K562 (cell line): ENCODE results near the gene ZNF785. TPM values are rescaled to one million over a fixed set of nuclear protein-coding genes. Genes with fewer than 3 reads are reported as not detected.

Experiments
- ATAC-seq: fragments of 200-7000 bp; cut with Tn5 transposase; 3 replicates; pipeline ENCODE4 v1.9.1; 2020; ENCODE audit warnings: moderate library complexity
- Bru-seq: library from RNA; stranded (reverse); fragments of 400-500 nt; gene quantifications from one replicate; lab custom pipeline; 2021; lab: Mats Ljungman, UMichigan
- BruChase-seq, 2 experiments: library from RNA; stranded (reverse); fragments of 400-500 nt; gene quantifications; one replicate each; lab custom pipeline; 2021; lab: Mats Ljungman, UMichigan
- BruUV-seq: library from RNA; stranded (reverse); fragments of 400-500 nt; replicated peaks from 2 replicates; lab custom pipeline; 2021; lab: Mats Ljungman, UMichigan
- CTCF ChIA-PET: fragments of 300-600 bp; formaldehyde crosslinking; extraction: SDS; loops from one replicate; lab custom pipeline; 2021; ENCODE audit warnings: low intra/inter-chr PET ratio; lab: Yijun Ruan, JAX
- POLR2A ChIA-PET: fragments of 300-600, 350-650 bp; sonication (Branson Sonifier 250); formaldehyde crosslinking; extraction: SDS; loops from one replicate; lab custom pipeline; 2021; ENCODE audit warnings: antibody characterized with exemption, inconsistent platforms; lab: Yijun Ruan, JAX
- DNase-seq, 4 experiments: peaks; one replicate each; pipeline versions ENCODE4 v3.0.0 to v3.0.0-alpha.2; 2011 to 2018; ENCODE audit warnings: low spot score in 3 of 4, mixed read lengths in 3 of 4; ENCODE audit errors: extremely low read depth in 1 of 4
- FAIRE-seq: peaks from 2 replicates; lab custom pipeline; 2011; peaks lifted over from hg19 to GRCh38; lab: Jason Lieb, UNC
- H2AFZ ChIP-seq: 2 replicates; pipeline ENCODE4 v1.6.0; 2011; ENCODE audit warnings: low read depth, low read length, control low read depth, inconsistent platforms
- H3K27ac ChIP-seq: fragments of 200-600 bp; 3 replicates; pipeline ENCODE4 v1.8.0; 2011; ENCODE audit warnings: low read depth, mild to moderate bottlenecking, control low read depth, inconsistent platforms, low read length, moderate library complexity, mixed read lengths; ENCODE audit errors: extremely low read depth
- H3K27me3 ChIP-seq, 2 experiments: fragments of 300-600 bp in 1 of 2; 2 replicates in 1 of 2; 3 replicates in 1 of 2; pipeline versions ENCODE4 v1.6.0 to v1.8.0; 2011; ENCODE audit warnings: inconsistent platforms in 2 of 2, low read length in 2 of 2, mild to moderate bottlenecking in 1 of 2, mixed read lengths in 1 of 2, moderate library complexity in 1 of 2; ENCODE audit not compliant: control insufficient read depth in 2 of 2, insufficient read depth in 2 of 2
- H3K36me3 ChIP-seq: fragments of 300-600 bp; 3 replicates; pipeline ENCODE4 v1.8.0; 2011; ENCODE audit warnings: mild to moderate bottlenecking, low read length, inconsistent platforms; ENCODE audit not compliant: control insufficient read depth, insufficient read depth
- H3K4me1 ChIP-seq, 2 experiments: fragments of 200-600 bp in 1 of 2; replicated peaks in 1 of 2; 2 replicates in 1 of 2; 3 replicates in 1 of 2; pipeline versions ENCODE4 v1.5.1 to v1.8.0; 2011; ENCODE audit warnings: inconsistent platforms in 2 of 2, low read length in 2 of 2, mild to moderate bottlenecking in 1 of 2, mixed read lengths in 1 of 2, moderate library complexity in 1 of 2; ENCODE audit not compliant: control insufficient read depth in 2 of 2, insufficient read depth in 2 of 2
- H3K4me2 ChIP-seq: 2 replicates; pipeline ENCODE4 v1.6.1; 2011; ENCODE audit warnings: low read length, control low read depth, inconsistent platforms, mixed read lengths; ENCODE audit not compliant: insufficient read depth
- H3K4me3 ChIP-seq: fragments of 200-600 bp; sonication (generic), shearing (Covaris generic); 2 replicates; pipeline ENCODE4 v1.5.1; 2016; ENCODE audit warnings: control low read depth, inconsistent platforms
- H3K79me2 ChIP-seq: fragments of 200-600 bp; 3 replicates; pipeline ENCODE4 v1.8.0; 2011; ENCODE audit warnings: low read length, inconsistent platforms; ENCODE audit not compliant: control insufficient read depth, insufficient read depth
- H3K9ac ChIP-seq, 2 experiments: 2 replicates each; pipeline versions ENCODE4 v1.6.0 to v1.6.1; 2011; ENCODE audit warnings: low read depth in 2 of 2, low read length in 2 of 2, control low read depth in 1 of 2, inconsistent platforms in 1 of 2, mild to moderate bottlenecking in 1 of 2, mixed read lengths in 1 of 2; ENCODE audit not compliant: insufficient read depth in 1 of 2
- H3K9me1 ChIP-seq: one replicate; pipeline ENCODE4 v1.6.0; 2011; ENCODE audit warnings: inconsistent platforms, mild to moderate bottlenecking, low read length, moderate library complexity; ENCODE audit not compliant: control insufficient read depth, insufficient read depth
- H3K9me3 ChIP-seq: replicated peaks from 2 replicates; pipeline ENCODE4 v1.5.1; 2011; ENCODE audit warnings: low read depth, low read length, inconsistent platforms; ENCODE audit not compliant: control insufficient read depth, insufficient read depth
- H4K20me1 ChIP-seq: replicated peaks from 2 replicates; pipeline ENCODE4 v1.6.1; 2011; ENCODE audit warnings: low read length, inconsistent platforms, mixed read lengths; ENCODE audit not compliant: control insufficient read depth, insufficient read depth
- CC2D1A ChIP-seq: fragments of 450-650 bp; IDR thresholded peaks from 2 replicates; pipeline ENCODE4 v1.6.1; 2017; ENCODE audit warnings: mild to moderate bottlenecking
- CREB1 ChIP-seq, 2 experiments: sonication (generic) in 1 of 2; formaldehyde crosslinking in 1 of 2; IDR thresholded peaks; 2 replicates each; pipeline versions ENCODE4 v1.6.1 to v1.8.0; 2012 to 2022; ENCODE audit warnings: inconsistent platforms in 1 of 2, mild to moderate bottlenecking in 1 of 2, missing genetic modification reagents in 1 of 2, moderate library complexity in 1 of 2
- ESRRB ChIP-seq: fragments of 250-450 bp; sonication (Bioruptor Pico); IDR thresholded peaks from 2 replicates; pipeline ENCODE4 v1.5.0; 2020; ENCODE audit warnings: mild to moderate bottlenecking, moderate library complexity, borderline replicate concordance
- NONO ChIP-seq, 2 experiments: fragments of 200-400 bp in 1 of 2; fragments of 450-650 bp in 1 of 2; formaldehyde crosslinking in 1 of 2; IDR thresholded peaks; 2 replicates each; pipeline ENCODE4 v1.6.1; 2017; ENCODE audit warnings: low read depth in 2 of 2, mild to moderate bottlenecking in 2 of 2, moderate library complexity in 2 of 2, low read length in 1 of 2
- SRF ChIP-seq, 2 experiments: fragments of 250-450, 450-650 bp in 1 of 2; sonication (Bioruptor Pico) in 1 of 2; sonication (generic) in 1 of 2; formaldehyde crosslinking; IDR thresholded peaks; 2 replicates each; pipeline versions ENCODE4 v1.5.0 to v1.5.1; 2020 to 2022; ENCODE audit warnings: mild to moderate bottlenecking in 1 of 2, missing genetic modification reagents in 1 of 2
- STAT6 ChIP-seq: sonication (generic); formaldehyde crosslinking; IDR thresholded peaks from 2 replicates; pipeline ENCODE4 v1.8.1; 2023; ENCODE audit warnings: mild to moderate bottlenecking, missing genetic modification reagents
- ZNF354B ChIP-seq: fragments of 250-450 bp; sonication (Bioruptor Pico); IDR thresholded peaks from 2 replicates; pipeline ENCODE4 v1.4.0; 2020
- ZNF583 ChIP-seq: fragments of 250-450 bp; sonication (Bioruptor Pico); IDR thresholded peaks from 2 replicates; pipeline ENCODE4 v1.4.0; 2020
- WGBS: fragments of 100-300 bp; shearing (Covaris generic); methylation state at CpG from one replicate; pipeline ENCODE4 v1.1.6; 2016; ENCODE audit warnings: low coverage, mixed read lengths; ENCODE audit not compliant: insufficient coverage; ENCODE audit errors: missing lambda C conversion rate; 5-methylcytosine and 5-hydroxymethylcytosine counted together
- in situ Hi-C: fragments of 300-500 bp; cut with MboI; formaldehyde crosslinking; loops from 4 replicates; pipeline ENCODE4 v1.15.0; 2018; ENCODE audit warnings: inconsistent platforms, mixed read lengths
- intact Hi-C: fragments of 100-400 bp; cut with micrococcal nuclease; formaldehyde crosslinking; loops from 2 replicates; pipeline ENCODE4 v1.14.2; 2022
- long read RNA-seq, 3 experiments: library from polyadenylated mRNA in 2 of 3; library from RNA in 1 of 3; unstranded in 2 of 3; stranded (forward) in 1 of 3; transcript quantifications; one replicate each; pipeline ENCODE4 v2.0.0, GENCODE V29; 2019 to 2022
- polyA minus RNA-seq, 3 experiments: library from RNA; depleted of rRNA, polyadenylated mRNA; stranded (reverse); fragments of >200 nt; gene quantifications; 2 replicates each; pipeline ENCODE4 v1.2.3, GENCODE V29; 2011
- polyA plus RNA-seq, 8 experiments: library from polyadenylated mRNA; depleted of rRNA in 4 of 8; stranded (reverse) in 5 of 8; unstranded in 3 of 8; fragments of >200 nt; fragmentation: Nextera tagmentation in 2 of 8; fragmentation: Illumina TruSeq in 1 of 8; extraction: Ambion mirVana in 2 of 8; extraction: Trizol in 1 of 8; gene quantifications; 2 replicates each; pipeline versions ENCODE4 v1.2.1 to v1.2.3, GENCODE V29; 2011 to 2014; ENCODE audit warnings: inconsistent platforms in 1 of 8, missing spikeins in 1 of 8
- total RNA-seq, 7 experiments: library from RNA; depleted of rRNA in 6 of 7; stranded (reverse); fragments of >200 nt in 6 of 7; fragmentation: Illumina TruSeq in 2 of 7; extraction: Trizol in 2 of 7; gene quantifications; 2 replicates each; pipeline versions ENCODE4 v1.2.1 to v1.2.3, GENCODE V29; 2011 to 2021; ENCODE audit warnings: low replicate concordance in 1 of 7

Gene ZNF785
- total RNA-seq (2011; cell fraction: chromatin; rRNA removed; ENCODE audit: low replicate concordance) = 39.3 and 45.4 TPM in 2 replicates
- total RNA-seq (2011; cell fraction: nucleolus; rRNA removed) = 37.5 and 42.2 TPM in 2 replicates
- 41.3 and 53.4 TPM in 2 replicates for total RNA-seq (2011; cell fraction: nucleoplasm; rRNA removed)
- total RNA-seq (2014; rRNA removed) (6.9 and 7.2 TPM in 2 replicates), total RNA-seq (2014; rRNA removed; fragmentation: Illumina TruSeq; extraction: Trizol) (4.6 and 4.8 TPM in 2 replicates), total RNA-seq (2015; rRNA removed; fragmentation: Illumina TruSeq; extraction: Trizol) (6.2 and 6.4 TPM in 2 replicates), total RNA-seq (2021) (9.7 and 11.6 TPM in 2 replicates), polyA plus RNA-seq (2011; rRNA removed) (10.6 and 12.4 TPM in 2 replicates), polyA plus RNA-seq (2014; fragmentation: Illumina TruSeq; extraction: Trizol) (4.7 and 5.0 TPM in 2 replicates), polyA plus RNA-seq (2014; fragmentation: Nextera tagmentation; extraction: Ambion mirVana) (under 1 TPM; 0.64 to 0.70 TPM), polyA plus RNA-seq (2014; rRNA removed) (11.0 and 12.4 TPM in 2 replicates), polyA minus RNA-seq (2011; rRNA and poly(A)+ RNA removed) (7.4 and 8.3 TPM in 2 replicates), Bru-seq, nascent RNA (percentile 74 among the genes with signal in this experiment), BruChase-seq, experiment 1, labeled RNA remaining after a 2-hour chase (percentile 70 among the genes with signal in this experiment), BruChase-seq, experiment 2, labeled RNA remaining after a 6-hour chase (percentile 74 among the genes with signal in this experiment)
- polyA plus RNA-seq (2011; cell fraction: cytosol; rRNA removed) = 10.0 and 13.3 TPM in 2 replicates
- 18.3 and 22.4 TPM in 2 replicates for polyA plus RNA-seq (2011; cell fraction: nucleus; rRNA removed)
- polyA plus RNA-seq (2012) = 6.7 and 11.9 TPM in 2 replicates
- 4.4 and 4.9 TPM in 2 replicates for polyA minus RNA-seq (2011; cell fraction: cytosol; rRNA and poly(A)+ RNA removed)
- polyA minus RNA-seq (2011; cell fraction: nucleus; rRNA and poly(A)+ RNA removed) = 13.5 and 16.0 TPM in 2 replicates
- long read RNA-seq, experiment 1, partial matches to known transcripts = 0 of 4 reads
- long read RNA-seq, experiment 1, other reads (novel, unspliced or antisense) = 4 of 4 reads
- long read RNA-seq, experiment 2, partial matches to known transcripts = 0 of 2 reads
- long read RNA-seq, experiment 2, other reads (novel, unspliced or antisense) = 2 of 2 reads
- long read RNA-seq, experiment 3, partial matches to known transcripts = 0 of 1 reads
- long read RNA-seq, experiment 3, other reads (novel, unspliced or antisense) = 1 of 1 reads

- Histone ChIP-seq H3K27ac (peak within 1 kb of the TSS; percentile 99), H4K20me1 (no peaks in the 10 kb centered on the region), H2AFZ (peak within 1 kb of the TSS; percentile 95), H3K79me2 (peaks cover 65% of the 10 kb centered on the region), H3K4me1 (peaks cover 13 to 43% of the 10 kb centered on the region in 2 experiments; a peak in 4 of 5 replicates), H3K9me3 (no peaks in the 10 kb centered on the region), H3K9me1 (no peaks in the 10 kb centered on the region), H3K27me3 (no peaks in the 10 kb centered on the region), H3K4me2 (peak within 1 kb of the TSS; percentile 93), H3K36me3 (peaks cover 47% of the 10 kb centered on the region), H3K4me3 (peak within 1 kb of the TSS; percentile 61), H3K9ac (peak within 1 kb of the TSS; percentile 98 to 99)
- POLR2A ChIA-PET = interaction anchor here (0.6 to 4.2 kb wide), 15 partner anchors 10 to 523 kb away, joined by 3 to 28 read pairs (median 4); partner anchors contain the start of genes ZNF688, ZNF689 and ZNF764
- BruUV-seq = TSS peak; percentile 68
- peak; percentile 98 for FAIRE-seq
- WGBS = under 1% methylated on average over 42 of the region's 50 CpGs
- in situ Hi-C loops = no loop called here
- CTCF ChIA-PET = interaction anchor here (1.1 kb wide), 1 partner anchor 50 kb away, joined by 6 read pairs; no protein-coding TSS in a partner anchor
- ATAC-seq = peak; percentile 90
- intact Hi-C loops = loop anchor here (1.0 kb wide), 1 partner anchor 27 kb away; the partner anchor contains the start of gene ZNF764
- DNase-seq = peak; percentile 98 to 99 (median 99)
- TF ChIP-seq NONO (IDR thresholded peaks at IDR 0.05; ENCODE audit: low read depth in 2 of 2, low read length in 1 of 2) (0 out of 4 replicates have a peak, but pooled peaks of 1 of the 2 experiments have one; percentile 14), ZNF583 (CRISPR knock-in tag) (peak; percentile 89), SRF (CRISPR knock-in tag; IDR thresholded peaks at IDR 0.05) (peak; percentile 32 to 38; a peak in 1 of 4 replicates), CREB1 (IDR thresholded peaks at IDR 0.05) (peak; percentile 56), CREB1 (CRISPR knock-in tag; IDR thresholded peaks at IDR 0.05) (peak; percentile 78; the same call in 1 of the 2 replicates), ESRRB (CRISPR knock-in tag) (no peak), CC2D1A (peak; percentile 64), ZNF354B (CRISPR knock-in tag) (no peak), STAT6 (CRISPR knock-in tag) (peak; percentile 38; the same call in 1 of the 2 replicates)
These were observed at the start of gene ZNF785 for GRCh38 chr16:30585400-30586191. ZNF785 (minus strand) TSS chr16:30585697; CDS start chr16:30585611, 86 bp downstream.
